ENCODE measurements around the gene STARD3. TPM values are rescaled to one million over a fixed set of nuclear protein-coding genes. Genes with fewer than 3 reads are reported as not detected.

STARD3 gene
- total and polyA plus RNA-seq, 12 donors, result 38.6 to 220 (median 93.6) TPM

DNA sequence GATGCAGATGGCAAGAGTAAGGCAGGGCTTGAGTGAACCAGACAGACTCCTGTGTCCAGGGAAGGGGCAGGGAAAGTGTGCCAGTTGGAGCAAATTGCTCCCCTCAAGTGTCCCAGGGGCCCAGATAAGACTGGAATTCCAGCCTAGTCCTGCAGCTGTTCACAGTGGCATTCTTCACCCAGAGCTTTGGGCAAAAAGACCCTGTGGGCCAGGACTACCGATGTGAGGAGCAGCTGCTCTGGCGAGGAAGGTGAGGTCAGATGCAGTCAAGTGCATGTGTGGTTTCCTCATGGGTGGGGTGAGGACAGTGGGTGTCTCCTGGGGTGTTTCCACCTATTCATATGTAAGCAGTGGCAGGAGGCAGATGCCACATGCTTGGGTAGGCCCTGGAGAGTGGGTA is 43.6 kb upstream of the STARD3 start:
- 68 to 92% (median 85%) methylated on average over 2 of the region's 2 CpGs for WGBS, 4 donors
- peaks cover 0 to 4% of the 10 kb centered on the region in 2 donors for H3K4me1 ChIP-seq (replicated peaks in 1 of 2)
- peaks cover 45% of the 10 kb centered on the region for H3K27me3 ChIP-seq
- H3K4me3 ChIP-seq, result no peak overlapping the region
- H3K27ac ChIP-seq, result no peak overlapping the region
- H3K9me3 ChIP-seq (replicated peaks in 1 of 3), result no peaks in the 10 kb centered on the region
- intact Hi-C loops (cut with DNase I), result no loop called here
- TF ChIP-seq, protein P1, sequence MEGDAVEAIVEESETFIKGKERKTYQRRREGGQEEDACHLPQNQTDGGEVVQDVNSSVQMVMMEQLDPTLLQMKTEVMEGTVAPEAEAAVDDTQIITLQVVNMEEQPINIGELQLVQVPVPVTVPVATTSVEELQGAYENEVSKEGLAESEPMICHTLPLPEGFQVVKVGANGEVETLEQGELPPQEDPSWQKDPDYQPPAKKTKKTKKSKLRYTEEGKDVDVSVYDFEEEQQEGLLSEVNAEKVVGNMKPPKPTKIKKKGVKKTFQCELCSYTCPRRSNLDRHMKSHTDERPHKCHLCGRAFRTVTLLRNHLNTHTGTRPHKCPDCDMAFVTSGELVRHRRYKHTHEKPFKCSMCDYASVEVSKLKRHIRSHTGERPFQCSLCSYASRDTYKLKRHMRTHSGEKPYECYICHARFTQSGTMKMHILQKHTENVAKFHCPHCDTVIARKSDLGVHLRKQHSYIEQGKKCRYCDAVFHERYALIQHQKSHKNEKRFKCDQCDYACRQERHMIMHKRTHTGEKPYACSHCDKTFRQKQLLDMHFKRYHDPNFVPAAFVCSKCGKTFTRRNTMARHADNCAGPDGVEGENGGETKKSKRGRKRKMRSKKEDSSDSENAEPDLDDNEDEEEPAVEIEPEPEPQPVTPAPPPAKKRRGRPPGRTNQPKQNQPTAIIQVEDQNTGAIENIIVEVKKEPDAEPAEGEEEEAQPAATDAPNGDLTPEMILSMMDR (IDR thresholded peaks at IDR 0.05), result no peak
- TF ChIP-seq POLR2A (IDR thresholded peaks at IDR 0.05), result no peak
- no peak for DNase-seq
- no peaks in the 10 kb centered on the region for H3K36me3 ChIP-seq (replicated peaks in 1 of 2)

DNA sequence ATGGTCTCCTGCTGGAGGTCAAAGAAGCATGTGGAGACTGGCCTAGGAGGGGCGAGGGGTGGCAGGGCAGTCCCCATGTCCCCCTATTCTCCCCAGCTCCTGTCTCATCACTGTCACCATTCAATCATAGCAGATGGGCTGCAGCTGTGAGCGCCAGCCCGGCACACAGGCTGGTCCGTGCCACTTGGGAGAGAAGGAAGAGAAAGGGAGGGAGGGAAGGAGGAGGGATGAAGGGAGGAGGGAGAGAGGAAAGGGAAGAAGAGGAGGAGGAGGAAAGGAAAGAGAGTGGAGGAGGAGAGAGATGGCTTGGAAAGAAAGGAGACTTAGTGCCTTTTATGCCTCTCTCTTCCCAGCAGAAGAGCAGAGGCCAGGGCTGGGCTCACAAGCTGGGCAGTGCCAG is 41.6 kb upstream of the STARD3 start:
- no peak overlapping the region for H3K4me3 ChIP-seq
- no peak overlapping the region for H3K27ac ChIP-seq
- peaks cover 64% of the 10 kb centered on the region for H3K27me3 ChIP-seq
- H3K9me3 ChIP-seq (replicated peaks in 1 of 3), result no peaks in the 10 kb centered on the region
- intact Hi-C loops (cut with DNase I), result no loop called here
- DNase-seq, result no peak
- no peak for TF ChIP-seq POLR2A (IDR thresholded peaks at IDR 0.05)
- TF ChIP-seq, protein P1 (IDR thresholded peaks at IDR 0.05), result no peak
- H3K4me1 ChIP-seq (replicated peaks in 1 of 2), result peaks cover 7 to 16% of the 10 kb centered on the region in 2 donors
- no peaks in the 10 kb centered on the region for H3K36me3 ChIP-seq (replicated peaks in 1 of 2)
- 34 to 40% (median 34%) methylated on average over 4 of the region's 4 CpGs for WGBS, 4 donors

DNA sequence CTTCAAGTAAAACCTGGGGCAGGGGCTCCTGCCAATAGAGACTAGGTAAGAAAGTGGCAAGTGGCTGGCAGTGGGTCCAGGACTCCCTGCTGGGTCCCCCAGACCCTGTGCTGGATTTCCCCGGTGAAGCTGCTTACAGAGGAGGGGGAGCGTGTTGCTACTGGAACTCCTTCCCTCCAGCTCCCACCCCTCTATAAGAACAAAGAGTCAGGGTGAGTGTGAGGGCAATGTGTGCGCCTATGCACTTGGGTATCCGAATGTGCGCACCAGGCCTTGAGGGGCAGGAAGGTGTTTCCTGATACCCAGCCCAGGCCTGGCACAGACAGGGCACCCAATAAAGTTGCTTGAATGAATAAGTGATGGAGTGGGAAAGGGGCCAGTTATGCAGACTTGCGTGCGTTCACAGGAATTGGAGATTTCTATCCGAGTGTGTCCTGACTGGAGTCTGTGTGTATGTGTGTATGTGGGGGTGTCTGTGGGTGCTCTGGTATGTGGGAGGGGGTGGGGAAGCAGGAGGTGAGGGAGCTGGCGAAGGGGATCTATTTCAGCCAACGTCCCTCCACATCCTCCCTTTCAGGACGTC is 40.9 kb upstream of the STARD3 start:
- no peak for DNase-seq
- 20 to 27% (median 22%) methylated on average over 4 to 11 of the region's 11 CpGs for WGBS, 4 donors
- no peak overlapping the region for H3K27ac ChIP-seq
- H3K36me3 ChIP-seq (replicated peaks in 1 of 2), result no peaks in the 10 kb centered on the region
- peaks cover 7 to 16% of the 10 kb centered on the region in 2 donors for H3K4me1 ChIP-seq (replicated peaks in 1 of 2)
- H3K4me3 ChIP-seq, result no peak overlapping the region
- no peaks in the 10 kb centered on the region for H3K9me3 ChIP-seq (replicated peaks in 1 of 3)
- H3K27me3 ChIP-seq, result peaks cover 71% of the 10 kb centered on the region
- intact Hi-C loops (cut with DNase I), result no loop called here
- TF ChIP-seq, protein P1 (IDR thresholded peaks at IDR 0.05), result no peak
- TF ChIP-seq POLR2A (IDR thresholded peaks at IDR 0.05), result no peak

DNA sequence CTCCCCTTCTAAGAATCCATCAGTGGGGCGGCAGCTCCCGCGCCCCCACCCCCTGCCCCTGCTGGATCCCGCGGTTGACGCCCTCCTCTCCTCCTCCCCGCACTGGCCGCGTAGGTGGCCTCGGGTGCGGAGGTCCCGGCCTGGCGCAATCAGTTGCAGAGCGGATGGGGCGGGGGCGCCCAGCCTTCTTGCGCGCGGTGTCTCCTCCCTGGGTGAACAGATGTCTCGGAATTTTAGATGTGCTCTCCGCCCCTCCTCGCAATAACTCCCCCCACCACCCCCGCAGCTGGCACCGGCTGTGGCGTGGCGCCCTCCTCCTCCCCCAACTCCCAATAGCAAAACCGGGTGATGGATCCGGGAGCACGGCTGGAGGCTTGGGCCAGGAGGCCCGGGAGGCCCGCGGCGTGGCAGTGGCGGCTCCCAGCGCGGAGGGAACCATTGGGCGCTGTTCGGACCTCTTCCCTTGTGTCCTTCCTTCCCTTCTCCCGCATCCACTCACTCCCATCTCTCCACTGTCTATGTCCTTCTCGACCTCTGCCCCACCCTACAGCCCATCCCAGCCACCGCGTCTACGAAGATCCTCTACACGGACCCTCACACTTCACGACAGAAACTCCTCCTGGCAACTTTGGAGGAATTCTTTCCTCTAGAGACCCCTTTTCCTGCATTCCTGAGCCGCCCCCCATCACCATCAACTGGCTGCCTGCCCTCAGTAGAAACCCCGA is 40.2 kb upstream of the STARD3 start:
- intact Hi-C loops (cut with DNase I), result no loop called here
- 3 to 8% (median 4%) methylated on average over 22 to 47 of the region's 47 CpGs for WGBS, 4 donors
- no peaks in the 10 kb centered on the region for H3K9me3 ChIP-seq (replicated peaks in 1 of 3)
- DNase-seq, result no peak
- H3K4me1 ChIP-seq (replicated peaks in 1 of 2), result peaks cover 7 to 16% of the 10 kb centered on the region in 2 donors
- peaks cover 78% of the 10 kb centered on the region for H3K27me3 ChIP-seq
- no peak overlapping the region for H3K4me3 ChIP-seq
- TF ChIP-seq, protein P1 (IDR thresholded peaks at IDR 0.05), result no peak
- no peak for TF ChIP-seq POLR2A (IDR thresholded peaks at IDR 0.05)
- H3K27ac ChIP-seq, result no peak overlapping the region
- H3K36me3 ChIP-seq (replicated peaks in 1 of 2), result no peaks in the 10 kb centered on the region
